Epithelial cell of prostate (primary cell): ENCODE results near the gene CMYA5.

Source experiments
- DNase-seq: peaks from one replicate; pipeline ENCODE4 v3.0.0-alpha.2; 2011; ENCODE audit warnings: low read depth, low spot score
- H3K27ac ChIP-seq: fragments of 450-650 bp; 2 replicates; pipeline ENCODE4 v1.5.1; 2017; ENCODE audit warnings: mild to moderate bottlenecking

The CMYA5 gene

DNA sequence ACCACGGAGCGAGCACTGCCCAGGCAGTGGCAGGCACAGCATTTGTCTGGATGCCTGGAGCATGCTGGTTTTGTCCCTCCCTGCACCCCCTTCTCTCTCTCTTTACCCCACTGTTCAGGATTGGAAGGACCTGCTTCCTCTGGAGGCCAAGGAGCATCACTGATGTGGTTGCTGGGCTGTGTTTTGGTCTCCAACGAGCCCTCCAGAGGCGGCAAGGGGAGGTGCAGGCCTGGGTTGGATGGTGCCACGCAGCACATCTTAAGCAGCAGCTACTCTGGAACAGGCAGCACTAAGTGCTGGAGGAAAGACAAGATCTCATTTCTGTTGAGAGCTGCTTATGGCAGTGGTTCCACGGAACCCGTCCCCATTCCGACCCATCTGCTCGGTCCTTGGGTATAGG, 139.6 kb downstream of the CMYA5 start:
- H3K27ac ChIP-seq: no peak overlapping the region
- no peak for DNase-seq

DNA sequence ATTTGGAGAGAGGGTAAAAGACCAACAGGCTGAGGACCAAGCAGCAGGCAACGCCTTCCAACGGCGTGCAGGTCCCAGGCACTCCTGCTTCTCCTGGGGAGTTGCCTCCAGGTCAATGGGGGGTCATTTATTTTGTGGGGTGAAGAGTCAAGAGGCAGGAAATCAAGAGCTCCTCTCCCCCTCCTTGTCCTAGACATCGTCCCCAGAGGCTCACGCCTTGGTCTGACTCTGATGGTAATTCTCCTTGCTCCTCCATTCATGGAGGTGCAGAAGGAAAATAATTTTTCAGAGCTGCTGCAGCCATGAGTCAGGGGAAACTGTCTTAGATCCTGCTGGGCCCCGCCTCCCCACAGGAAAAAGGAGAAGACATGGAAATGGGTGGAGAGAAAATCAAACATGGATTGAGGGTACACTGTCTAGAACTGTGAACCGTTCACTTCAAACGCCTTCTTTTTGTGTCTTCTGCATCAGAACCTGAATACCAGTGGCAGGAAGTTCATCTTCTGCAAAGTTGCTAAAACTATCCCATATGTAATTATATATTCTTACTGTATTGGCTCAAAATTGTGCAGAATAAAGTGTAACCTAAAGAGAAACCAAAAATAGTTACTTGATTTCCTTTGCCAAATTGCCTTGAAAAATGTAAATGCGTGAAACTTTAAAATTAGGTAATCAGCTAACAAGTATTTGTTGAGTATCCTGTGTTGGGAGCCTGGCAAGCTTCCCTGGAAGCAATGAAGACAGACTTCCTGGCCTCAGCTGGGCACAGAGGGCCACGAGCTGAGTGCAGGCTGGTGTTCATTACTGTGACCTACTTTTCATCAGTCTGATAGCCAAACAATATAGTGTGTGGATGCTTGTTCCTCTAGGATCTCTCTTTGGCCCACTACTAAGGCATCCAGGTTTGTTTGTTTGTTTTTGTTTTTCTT, 142.0 kb downstream of the CMYA5 start:
- DNase-seq: no peak
- no peak overlapping the region for H3K27ac ChIP-seq

DNA sequence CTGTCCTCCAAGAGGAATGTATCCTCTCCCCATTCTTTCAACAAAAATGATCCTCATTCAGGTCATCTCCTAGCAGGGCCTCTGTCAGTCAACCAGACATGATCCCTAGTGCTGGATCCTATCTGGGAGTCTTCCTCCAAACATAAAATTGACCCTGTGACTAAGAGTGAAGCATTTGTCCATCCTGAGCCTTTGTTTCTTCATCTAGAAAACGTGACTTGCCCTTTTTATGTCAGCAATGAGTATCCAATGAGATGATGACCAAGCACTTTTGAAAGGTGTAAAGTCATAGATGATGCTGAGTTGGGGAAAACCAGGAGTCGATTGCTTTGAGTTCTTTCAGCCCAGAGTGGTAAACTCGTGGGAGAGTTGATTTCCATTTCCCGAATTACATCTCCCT, 143.3 kb downstream of the CMYA5 start:
- H3K27ac ChIP-seq: no peak overlapping the region
- no peak for DNase-seq

DNA sequence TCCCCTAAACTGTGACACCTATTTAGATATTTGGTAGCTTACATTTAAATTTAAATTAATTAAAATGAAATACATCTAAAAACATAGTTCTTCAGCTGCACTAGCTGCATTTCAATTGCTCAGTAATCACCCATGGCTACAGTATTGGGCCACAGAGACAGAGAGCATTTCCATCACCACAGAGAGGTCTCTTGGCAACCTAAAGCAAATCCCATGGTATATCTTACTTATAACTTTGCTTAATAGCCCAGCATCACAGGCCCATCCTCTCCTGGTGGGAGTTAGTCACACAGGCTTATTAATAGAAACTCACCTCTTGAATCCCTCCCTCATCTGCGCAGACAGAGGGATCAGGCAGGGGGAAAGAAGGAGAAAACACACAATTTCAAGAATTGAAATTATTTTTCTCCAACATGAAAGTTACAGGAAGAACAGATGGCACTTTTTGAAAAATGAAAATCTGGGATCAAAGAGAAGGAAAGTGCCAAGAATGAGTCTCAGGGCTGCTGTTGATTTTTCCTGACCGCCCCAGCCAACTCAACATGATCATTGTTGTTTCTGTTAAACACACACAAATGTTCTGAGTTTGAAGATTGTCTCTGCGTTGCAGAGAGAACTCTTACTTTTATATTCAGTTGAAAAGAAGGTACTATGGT, 144.6 kb downstream of the CMYA5 start:
- no peak overlapping the region for H3K27ac ChIP-seq
- no peak for DNase-seq

DNA sequence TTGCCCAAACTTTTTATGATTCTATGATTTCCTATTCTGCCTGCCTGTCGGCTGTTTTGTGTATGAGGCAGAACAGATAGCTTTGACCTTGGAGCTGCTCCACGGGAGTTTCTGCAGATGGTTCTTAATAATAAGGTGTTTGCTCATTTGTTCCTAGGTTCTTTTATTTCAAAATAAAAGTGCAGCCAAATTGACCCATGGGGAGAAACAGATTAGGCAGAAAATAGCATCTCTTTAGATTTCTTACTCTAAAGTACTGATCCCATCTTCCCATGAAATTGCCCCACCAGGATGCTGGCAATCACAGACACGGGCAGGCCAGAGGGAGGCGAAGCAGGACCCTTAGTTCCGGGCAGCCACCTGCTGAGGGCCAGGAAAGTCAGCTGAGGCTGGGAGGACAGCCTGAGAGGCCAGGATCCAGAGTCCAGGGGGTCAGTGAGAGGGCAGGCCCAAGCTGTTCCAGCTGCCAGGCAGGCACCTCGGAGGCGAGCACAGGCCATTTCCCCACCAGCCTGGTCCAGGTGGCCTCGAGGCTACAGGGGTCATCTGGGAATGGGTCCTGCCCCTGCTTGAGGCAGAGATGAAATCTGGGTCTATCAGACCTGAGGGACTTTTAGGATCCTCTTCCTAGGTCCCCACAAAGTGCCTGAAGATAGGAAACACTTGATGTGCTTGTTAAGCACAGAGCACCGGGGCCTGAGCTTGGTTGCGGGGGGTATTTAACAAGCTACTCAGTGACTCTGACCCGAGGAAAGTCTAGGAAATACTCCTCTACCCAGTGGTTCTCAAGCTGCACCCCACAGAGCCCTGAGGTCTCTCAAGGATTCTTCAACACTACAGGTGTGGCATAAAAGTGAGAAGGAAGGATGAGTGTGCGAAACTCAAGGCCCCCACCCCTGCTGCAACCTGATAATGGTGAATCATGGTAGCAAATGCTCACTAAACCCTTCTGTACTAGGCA, 145.4 kb downstream of the CMYA5 start:
- H3K27ac ChIP-seq: no peak overlapping the region
- DNase-seq: no peak

DNA sequence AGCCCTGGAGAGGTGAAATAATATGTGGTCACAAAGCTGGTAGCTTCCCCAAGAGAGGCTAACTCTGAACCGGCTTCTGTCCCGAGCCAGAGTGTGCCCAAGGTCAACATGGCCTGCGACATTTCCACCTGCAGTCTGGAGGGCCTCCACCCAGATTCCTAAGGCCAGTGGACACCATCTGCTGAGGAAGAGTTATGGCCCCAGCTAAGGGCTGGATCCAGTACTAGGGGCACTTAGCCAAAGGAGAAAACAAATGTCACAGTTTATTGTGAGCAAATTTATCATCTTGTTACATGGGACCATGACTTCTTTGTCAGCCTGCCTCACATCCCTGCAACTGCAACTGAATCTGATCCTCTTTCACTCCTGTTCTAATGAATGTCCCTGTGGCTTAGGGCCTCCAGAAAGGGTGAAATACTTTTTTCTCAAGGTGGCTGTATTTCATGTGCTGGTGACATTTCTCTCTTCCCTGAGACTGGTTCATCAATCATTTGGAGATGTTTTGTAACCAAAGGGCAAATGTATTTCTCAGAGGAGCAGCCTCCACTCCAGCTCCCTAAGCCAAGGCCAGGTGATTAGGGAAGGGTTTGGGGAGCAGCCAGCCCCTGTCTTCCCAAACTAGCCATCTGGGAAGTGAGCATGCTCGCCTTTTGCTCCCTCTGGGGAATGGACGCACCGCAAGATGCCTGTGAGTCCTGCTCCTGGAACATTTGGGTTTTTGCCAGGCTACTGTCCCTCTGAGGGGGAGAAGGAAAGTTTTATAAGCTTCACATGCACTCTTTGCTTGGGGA, 148.3 kb downstream of the CMYA5 start:
- no peak overlapping the region for H3K27ac ChIP-seq
- DNase-seq: no peak

DNA sequence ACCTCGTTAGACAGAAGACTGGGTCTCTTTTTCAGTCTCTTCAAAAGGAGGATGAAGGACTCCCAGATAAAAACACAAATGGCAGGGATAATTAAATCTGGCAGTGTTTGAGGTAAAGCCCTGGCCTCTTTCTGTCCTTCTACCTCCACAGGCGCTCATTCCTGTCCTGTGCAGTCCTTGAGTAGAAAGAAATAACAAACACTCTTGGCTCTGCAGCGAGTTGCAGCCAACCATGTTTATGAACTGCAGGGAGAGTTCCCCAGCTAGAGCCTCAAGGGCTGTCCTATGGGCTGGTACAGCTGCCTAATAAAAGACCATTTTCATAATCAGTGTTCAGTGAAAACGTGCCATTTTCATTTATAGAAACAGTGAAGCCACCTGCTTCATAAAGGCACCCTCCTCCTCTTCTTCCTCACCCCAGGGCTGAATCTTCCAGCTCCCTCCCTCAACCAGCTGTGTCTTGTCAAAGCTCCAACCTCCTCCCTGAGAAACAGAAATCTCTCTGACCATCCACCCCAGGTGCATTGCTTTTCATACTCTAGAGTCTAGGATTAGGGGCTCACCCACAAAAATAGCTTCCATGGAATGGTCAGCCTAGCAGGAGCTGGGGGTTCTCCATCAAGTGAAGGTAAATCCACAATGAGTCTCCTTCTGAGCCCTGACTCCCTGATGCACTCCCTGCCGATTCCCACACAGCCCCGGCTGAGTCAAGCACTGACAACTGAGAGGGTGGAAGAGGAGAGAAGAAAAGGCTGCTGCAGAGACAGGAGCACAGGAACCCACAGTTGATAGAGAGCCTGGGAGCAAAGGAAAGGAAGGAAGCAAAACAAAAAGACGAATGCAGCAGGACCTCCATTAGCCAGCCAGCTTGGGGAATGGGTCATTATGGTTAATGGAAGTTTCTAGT, 150.7 kb downstream of the CMYA5 start:
- H3K27ac ChIP-seq: no peak overlapping the region
- DNase-seq: no peak

DNA sequence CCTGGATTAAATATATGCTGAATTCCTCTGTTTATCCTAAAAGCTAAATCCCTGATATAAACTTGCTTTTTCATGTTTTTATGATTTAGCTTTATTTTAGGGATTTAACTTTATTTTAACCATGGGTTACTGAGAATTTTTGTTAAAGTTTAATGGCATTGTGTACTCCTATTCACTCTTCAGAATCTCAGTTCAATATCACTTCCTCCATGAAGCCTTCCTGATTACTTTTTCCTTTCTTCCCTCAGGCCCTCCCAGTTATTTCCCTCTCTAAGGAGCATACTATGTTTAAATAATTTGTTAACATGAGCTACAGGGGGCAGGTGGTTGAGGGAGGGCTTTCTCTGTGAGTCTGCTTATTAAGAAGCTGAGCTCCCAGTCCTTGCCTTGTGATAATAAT, 151.5 kb downstream of the CMYA5 start:
- H3K27ac ChIP-seq: no peak overlapping the region
- no peak for DNase-seq

DNA sequence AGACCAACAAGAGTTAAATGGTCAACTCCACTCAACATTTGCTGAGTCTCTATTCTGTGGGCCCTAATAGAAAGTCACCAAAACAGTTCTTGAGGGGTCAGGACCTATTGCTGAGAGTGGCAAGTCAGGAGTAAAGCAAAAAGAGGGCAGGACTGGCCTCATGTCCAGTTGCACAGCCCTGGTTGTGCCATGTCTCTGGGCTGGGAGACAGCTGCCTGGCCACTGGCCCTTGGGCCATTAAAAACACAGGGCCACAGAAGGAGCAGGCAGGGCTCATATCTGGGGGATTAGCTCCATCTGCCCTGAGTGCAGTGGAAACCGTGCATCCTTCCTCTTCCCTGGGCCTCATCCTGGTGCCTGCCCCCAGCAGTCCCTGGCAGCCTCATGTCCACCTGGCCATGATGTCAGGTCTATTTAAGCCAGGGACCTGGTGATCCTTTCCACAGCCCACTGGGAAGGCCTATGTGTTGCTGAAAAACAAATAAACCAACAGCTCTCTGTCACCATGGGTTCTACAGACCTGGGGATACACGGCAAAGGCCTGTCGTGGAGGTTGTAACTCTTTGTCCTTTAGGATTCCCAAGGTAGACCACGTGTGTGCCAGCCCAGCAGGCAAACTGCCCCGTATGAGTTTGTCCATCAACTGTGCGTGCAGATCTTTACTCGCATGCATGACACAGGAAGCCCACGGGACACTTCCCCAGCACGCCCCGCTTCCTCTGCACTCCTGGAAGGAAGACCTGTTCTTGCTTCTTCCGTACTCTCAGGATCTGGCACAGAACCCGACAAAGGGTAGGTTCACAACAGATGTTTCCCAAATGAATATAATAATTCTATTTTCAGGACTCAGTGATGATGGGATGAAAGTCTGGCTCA, 152.6 kb downstream of the CMYA5 start:
- no peak for DNase-seq
- no peak overlapping the region for H3K27ac ChIP-seq

DNA sequence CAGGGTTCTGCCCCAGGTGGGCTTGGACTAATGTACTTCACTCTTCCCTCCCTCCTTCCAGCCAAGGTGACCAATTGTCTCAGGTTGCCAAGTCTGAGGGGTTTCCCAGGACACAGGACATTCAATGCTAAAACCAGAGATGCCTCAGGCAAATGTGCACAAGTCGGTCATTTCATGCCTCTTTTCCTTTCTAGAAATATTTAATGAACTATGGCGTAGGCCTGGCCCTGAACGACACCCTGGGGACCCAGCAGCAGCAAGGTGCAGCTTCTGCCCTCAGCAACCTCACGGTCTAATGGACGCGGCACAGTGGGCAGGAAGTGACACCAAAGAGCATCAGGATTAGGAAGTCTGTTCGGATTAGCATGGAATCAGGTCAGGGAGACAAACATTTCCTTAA, 153.4 kb downstream of the CMYA5 start:
- no peak for DNase-seq
- H3K27ac ChIP-seq: no peak overlapping the region

DNA sequence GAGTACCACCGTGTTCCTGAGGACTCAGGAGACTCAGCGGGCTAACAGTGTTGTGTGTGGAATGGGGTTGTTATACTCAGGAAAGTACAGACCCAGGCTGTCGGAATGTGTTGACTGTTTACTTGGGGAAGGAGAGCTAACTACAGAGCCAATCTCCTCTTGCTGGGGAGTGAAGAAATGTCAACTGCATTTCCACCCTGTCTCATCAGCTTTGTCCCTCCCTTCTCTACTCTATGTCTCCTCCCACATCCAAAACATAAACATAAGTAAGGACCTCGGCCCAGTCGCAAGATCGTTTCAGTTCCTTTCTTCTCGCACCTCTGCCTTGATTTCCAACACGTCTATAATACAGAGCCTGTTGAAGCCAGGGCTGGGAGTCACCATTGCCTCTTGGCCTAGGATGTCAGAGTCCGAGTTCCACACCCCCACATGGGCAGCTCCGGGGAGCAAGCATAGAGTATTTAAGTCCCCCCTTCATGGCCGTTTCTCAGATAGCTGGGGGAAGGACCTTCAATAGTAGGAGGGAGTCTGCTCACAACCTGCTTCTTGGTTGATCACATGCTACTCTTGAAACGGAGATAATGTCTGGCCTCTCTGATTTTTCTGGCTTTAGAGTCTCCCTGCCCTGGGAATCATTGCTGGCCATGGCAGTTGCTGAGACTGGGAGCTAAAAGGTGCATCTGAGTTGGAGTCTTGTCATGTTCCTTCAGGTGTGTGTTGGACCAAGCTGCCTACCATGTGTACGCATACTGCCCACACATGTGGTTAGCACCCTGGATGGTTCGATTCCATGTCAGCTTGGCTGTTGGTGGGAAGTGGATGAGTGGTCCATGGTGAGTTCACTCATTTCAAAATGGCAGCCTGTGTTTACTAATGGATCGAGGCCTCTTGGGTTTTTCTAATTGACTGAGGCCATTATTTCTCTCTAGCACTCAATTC, 154.1 kb downstream of the CMYA5 start:
- H3K27ac ChIP-seq: no peak overlapping the region
- no peak for DNase-seq

DNA sequence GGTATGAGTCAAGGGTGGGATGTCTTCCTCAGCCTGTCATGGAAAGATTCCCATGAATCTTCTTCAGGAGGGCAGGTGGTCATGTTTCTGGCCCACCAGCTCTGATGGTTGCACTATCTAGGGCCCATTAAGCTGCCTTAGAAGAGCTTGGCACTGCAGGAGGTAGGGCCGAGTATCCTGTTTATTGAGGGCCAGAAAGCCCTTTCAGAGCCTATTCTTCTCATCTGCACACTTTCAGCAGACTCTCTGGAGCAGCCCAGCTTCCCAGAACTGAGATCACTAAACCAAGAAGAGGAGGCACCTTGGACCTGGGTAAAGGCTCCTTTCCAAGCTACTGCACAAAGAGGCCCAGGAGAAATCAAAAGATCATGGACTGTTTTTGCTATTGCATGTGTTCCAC, 154.9 kb downstream of the CMYA5 start:
- H3K27ac ChIP-seq: peak overlapping the region; percentile 75
- no peak for DNase-seq

DNA sequence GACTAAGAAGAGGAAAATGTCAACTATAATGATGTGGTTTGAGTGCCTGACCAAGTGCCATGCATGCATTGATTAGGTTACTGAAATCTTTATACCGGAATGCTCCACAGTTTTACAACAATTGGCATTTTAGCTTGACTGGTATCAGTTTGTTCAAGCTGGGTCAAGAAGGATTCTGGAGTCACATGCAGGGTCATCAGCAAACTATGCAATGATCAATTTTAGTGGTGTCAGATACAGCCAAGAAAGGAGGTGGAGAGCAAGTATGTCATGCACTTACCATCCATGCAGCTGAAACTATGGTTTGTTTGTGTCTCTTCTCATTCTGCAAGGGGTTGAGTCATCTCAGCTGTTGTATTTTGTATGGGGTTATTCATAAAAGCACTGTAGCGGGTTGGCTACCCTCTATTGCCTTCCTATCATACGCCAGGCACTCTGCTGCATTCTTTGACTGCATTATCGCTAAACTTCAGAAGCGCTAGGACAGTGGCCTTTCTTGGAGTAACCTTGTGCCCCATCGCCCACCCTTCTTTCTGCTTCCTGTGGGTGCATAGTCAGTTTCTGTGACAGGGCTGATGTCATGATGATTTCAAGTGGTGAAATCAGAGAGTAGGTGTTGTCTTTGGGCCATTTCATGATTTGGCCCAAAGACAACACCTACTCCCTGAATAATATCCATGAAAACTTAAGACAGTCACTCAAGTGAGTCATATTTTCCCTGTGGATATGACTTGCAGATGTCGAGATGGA, 156.0 kb downstream of the CMYA5 start:
- peak; percentile 55 for DNase-seq
- H3K27ac ChIP-seq: peak overlapping the region; percentile 75

DNA sequence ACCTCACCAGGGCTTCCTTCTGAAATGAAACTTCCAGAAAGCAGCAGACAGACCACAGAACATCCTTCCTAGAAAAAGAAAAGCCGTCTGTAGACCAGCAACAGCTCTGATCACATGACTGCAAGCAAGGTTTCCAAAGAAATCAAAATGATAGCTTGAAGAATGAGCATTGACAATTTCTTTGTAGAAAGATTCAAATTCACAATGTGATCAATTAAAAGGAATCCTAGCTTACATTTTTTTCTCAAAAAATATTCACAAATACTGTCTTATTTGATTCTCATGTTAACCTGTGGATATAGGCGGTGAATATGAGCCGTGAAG, 156.5 kb downstream of the CMYA5 start:
- DNase-seq: no peak
- peak overlapping the region; percentile 75 for H3K27ac ChIP-seq

DNA sequence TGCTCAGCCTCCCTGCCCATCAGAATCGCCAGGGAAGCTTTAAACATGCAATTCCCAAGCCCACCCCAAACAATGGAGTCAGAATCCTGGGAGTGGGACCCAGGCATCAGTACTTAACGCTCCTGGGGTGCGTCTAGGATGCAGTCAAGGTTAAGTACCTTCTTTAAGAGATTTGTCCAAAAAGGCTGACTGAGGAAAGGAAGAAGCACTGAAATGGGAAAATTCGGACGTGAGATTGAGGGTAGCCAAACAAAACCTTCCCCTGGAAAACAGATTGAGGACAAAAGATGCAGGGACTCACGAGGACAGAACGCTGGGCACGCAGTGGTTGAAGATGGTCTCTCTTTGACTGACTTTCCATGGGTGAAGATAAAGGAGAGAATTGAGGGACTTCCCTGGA, 157.9 kb downstream of the CMYA5 start:
- no peak for DNase-seq

DNA sequence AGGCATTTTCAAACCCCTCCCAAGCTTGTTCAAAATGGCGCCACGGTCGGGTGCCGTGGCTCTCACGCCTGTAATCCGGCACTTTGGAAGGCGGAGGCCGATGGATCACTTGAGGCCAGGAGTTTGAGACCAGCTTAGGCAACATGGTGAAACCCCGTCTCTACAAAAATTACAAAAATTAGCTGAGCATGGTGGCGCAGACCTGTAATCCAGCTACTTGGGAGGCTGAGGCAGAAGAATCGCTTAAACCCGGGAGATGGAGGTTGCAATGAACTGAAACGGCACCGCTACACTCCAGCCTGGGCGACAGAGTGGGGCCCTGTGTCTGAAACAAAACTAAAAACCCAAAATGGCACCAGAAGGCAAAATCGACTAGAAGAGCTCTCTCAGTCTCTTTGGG, 159.4 kb downstream of the CMYA5 start:
- DNase-seq: no peak

More for the DNA sequence above, 157.9 kb downstream of the CMYA5 start:
- H3K27ac ChIP-seq: no peak overlapping the region

More for the DNA sequence above, 159.4 kb downstream of the CMYA5 start:
- no peak overlapping the region for H3K27ac ChIP-seq
